ENCODE data around the gene GSDMA.

DNA sequence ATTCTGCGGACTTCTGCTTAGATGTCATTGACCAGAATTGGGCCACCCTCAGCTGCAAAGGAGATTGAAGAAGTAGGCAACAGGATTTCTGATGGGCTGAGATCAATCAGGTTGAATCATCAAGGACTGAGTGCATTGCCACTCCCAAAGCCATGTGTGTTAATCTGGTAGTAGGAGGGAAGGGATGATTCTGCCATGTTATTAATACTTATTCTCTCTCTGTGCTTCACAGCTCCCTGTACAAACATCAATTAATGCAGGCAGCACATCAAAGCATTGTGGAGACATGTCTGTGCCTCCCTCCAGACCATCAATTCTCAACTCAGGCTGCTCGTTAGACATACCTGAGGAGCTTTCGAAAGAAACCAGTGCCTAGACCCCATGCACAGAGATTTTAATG lies 23.7 kb upstream of the GSDMA start:
- TF ChIP-seq, protein P1, sequence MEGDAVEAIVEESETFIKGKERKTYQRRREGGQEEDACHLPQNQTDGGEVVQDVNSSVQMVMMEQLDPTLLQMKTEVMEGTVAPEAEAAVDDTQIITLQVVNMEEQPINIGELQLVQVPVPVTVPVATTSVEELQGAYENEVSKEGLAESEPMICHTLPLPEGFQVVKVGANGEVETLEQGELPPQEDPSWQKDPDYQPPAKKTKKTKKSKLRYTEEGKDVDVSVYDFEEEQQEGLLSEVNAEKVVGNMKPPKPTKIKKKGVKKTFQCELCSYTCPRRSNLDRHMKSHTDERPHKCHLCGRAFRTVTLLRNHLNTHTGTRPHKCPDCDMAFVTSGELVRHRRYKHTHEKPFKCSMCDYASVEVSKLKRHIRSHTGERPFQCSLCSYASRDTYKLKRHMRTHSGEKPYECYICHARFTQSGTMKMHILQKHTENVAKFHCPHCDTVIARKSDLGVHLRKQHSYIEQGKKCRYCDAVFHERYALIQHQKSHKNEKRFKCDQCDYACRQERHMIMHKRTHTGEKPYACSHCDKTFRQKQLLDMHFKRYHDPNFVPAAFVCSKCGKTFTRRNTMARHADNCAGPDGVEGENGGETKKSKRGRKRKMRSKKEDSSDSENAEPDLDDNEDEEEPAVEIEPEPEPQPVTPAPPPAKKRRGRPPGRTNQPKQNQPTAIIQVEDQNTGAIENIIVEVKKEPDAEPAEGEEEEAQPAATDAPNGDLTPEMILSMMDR (IDR thresholded peaks at IDR 0.05) = no peak
- no peak for TF ChIP-seq POLR2A (IDR thresholded peaks at IDR 0.05)
